ENCODE data around the gene MRAP2. TPM values are rescaled to one million over a fixed set of nuclear protein-coding genes. Genes with fewer than 3 reads are reported as not detected.

Gene MRAP2
- polyA plus RNA-seq, 4 donors = 0.67 to 6.9 (median 1.5) TPM

DNA sequence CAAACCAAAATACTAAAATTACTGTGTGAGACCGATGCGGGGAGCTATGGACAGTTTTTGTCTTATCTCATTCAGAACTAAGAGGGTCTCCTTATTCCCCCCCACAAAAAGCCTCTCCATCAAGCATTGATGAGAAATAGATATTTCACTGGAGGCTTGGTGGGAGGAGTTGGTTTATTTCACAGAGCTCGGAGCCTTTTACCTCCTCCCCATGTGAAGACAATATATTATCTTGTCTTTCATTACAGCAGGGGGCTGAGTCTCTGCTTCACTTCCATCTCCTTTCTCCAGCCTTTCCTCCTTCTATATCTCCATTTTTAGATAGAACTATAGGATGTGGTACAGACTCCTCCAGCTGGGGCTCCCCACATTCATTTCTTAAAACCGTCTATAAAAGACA lies 29.9 kb upstream of the MRAP2 start:
- no peaks in the 10 kb centered on the region for H3K36me3 ChIP-seq (ENCODE audit: control insufficient read depth in 3 of 3, insufficient read depth in 2 of 3, low read depth in 1 of 3, low read length in 3 of 3)
- FAIRE-seq (no peak), DNase-seq (no peak)
- no peak overlapping the region for H3K4me3 ChIP-seq (ENCODE audit: low read depth in 1 of 3, low read length in 3 of 3)
- 78 to 90% (median 82%) methylated on average over 4 of the region's 4 CpGs for WGBS, 3 donors
- H3K27ac ChIP-seq (ENCODE audit: low read depth in 1 of 3, low read length in 2 of 3) = no peak overlapping the region
- H3K4me1 ChIP-seq (ENCODE audit: control insufficient read depth in 3 of 3, insufficient read depth in 2 of 3, low read depth in 1 of 3, low read length in 2 of 3) = no peaks in the 10 kb centered on the region
- H3K9me3 ChIP-seq (ENCODE audit: control insufficient read depth in 2 of 2, insufficient read depth in 1 of 2, low read depth in 1 of 2, low read length in 1 of 2) = no peaks in the 10 kb centered on the region
- no peaks in the 10 kb centered on the region for H3K27me3 ChIP-seq (ENCODE audit: control insufficient read depth in 3 of 3, insufficient read depth in 3 of 3, low read length in 3 of 3)

GRCh38 chr6:84007871-84008270 lies 25.7 kb upstream of the MRAP2 start:
- H3K4me3 ChIP-seq (ENCODE audit: low read depth in 1 of 3, low read length in 3 of 3) = no peak overlapping the region
- no peak overlapping the region for H3K27ac ChIP-seq (ENCODE audit: low read depth in 1 of 3, low read length in 2 of 3)
- 73 to 77% (median 74%) methylated on average over 5 of the region's 5 CpGs for WGBS, 3 donors
- FAIRE-seq (no peak), DNase-seq (no peak)
- H3K9me3 ChIP-seq (ENCODE audit: control insufficient read depth in 2 of 2, insufficient read depth in 1 of 2, low read depth in 1 of 2, low read length in 1 of 2) = no peaks in the 10 kb centered on the region
- no peaks in the 10 kb centered on the region for H3K4me1 ChIP-seq (ENCODE audit: control insufficient read depth in 3 of 3, insufficient read depth in 2 of 3, low read depth in 1 of 3, low read length in 2 of 3)
- H3K36me3 ChIP-seq (ENCODE audit: control insufficient read depth in 3 of 3, insufficient read depth in 2 of 3, low read depth in 1 of 3, low read length in 3 of 3) = no peaks in the 10 kb centered on the region
- no peaks in the 10 kb centered on the region for H3K27me3 ChIP-seq (ENCODE audit: control insufficient read depth in 3 of 3, insufficient read depth in 3 of 3, low read length in 3 of 3)

DNA sequence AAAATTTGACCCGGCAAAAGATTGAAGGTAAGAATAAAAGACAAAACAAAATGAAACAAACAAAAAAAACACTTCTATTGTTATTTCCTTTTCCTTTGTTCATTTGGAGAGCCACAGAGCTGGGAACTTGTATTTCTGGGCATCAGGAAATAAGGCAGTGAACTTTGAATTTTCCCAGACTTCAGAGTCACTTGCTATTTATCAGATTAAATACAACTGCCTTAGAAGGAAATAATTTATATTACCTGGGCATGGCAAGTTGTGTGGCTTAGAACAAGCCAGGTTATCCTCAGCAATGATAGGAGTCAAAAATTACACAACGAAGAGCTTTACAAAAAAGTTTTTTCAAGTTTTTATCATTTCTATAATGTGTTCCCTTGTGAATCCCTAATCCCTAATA lies 20.2 kb upstream of the MRAP2 start:
- Histone ChIP-seq H3K27ac (ENCODE audit: low read depth in 1 of 3, low read length in 2 of 3) (peak overlapping the region in 1 of 3 donors; percentile 16), H3K9me3 (ENCODE audit: control insufficient read depth in 2 of 2, insufficient read depth in 1 of 2, low read depth in 1 of 2, low read length in 1 of 2) (no peaks in the 10 kb centered on the region), H3K36me3 (ENCODE audit: control insufficient read depth in 3 of 3, insufficient read depth in 2 of 3, low read depth in 1 of 3, low read length in 3 of 3) (no peaks in the 10 kb centered on the region), H3K4me3 (ENCODE audit: low read depth in 1 of 3, low read length in 3 of 3) (no peak overlapping the region), H3K4me1 (ENCODE audit: control insufficient read depth in 3 of 3, insufficient read depth in 2 of 3, low read depth in 1 of 3, low read length in 2 of 3) (no peaks in the 10 kb centered on the region), H3K27me3 (ENCODE audit: control insufficient read depth in 3 of 3, insufficient read depth in 3 of 3, low read length in 3 of 3) (no peaks in the 10 kb centered on the region)
- WGBS, 3 donors = 21 to 57% (median 31%) methylated on average over 2 of the region's 2 CpGs
- DNase-seq (peak; percentile 23 to 84), FAIRE-seq (no peak)

- Histone ChIP-seq H3K27ac (ENCODE audit: low read depth in 1 of 3, low read length in 2 of 3) (peak overlapping the region in 1 of 3 donors; percentile 16), H3K9me3 (ENCODE audit: control insufficient read depth in 2 of 2, insufficient read depth in 1 of 2, low read depth in 1 of 2, low read length in 1 of 2) (no peaks in the 10 kb centered on the region), H3K4me3 (ENCODE audit: low read depth in 1 of 3, low read length in 3 of 3) (no peak overlapping the region), H3K4me1 (ENCODE audit: control insufficient read depth in 3 of 3, insufficient read depth in 2 of 3, low read depth in 1 of 3, low read length in 2 of 3) (no peaks in the 10 kb centered on the region), H3K36me3 (ENCODE audit: control insufficient read depth in 3 of 3, insufficient read depth in 2 of 3, low read depth in 1 of 3, low read length in 3 of 3) (no peaks in the 10 kb centered on the region), H3K27me3 (ENCODE audit: control insufficient read depth in 3 of 3, insufficient read depth in 3 of 3, low read length in 3 of 3) (no peaks in the 10 kb centered on the region)
- DNase-seq (no peak), FAIRE-seq (no peak)
- WGBS, 3 donors = 27 to 50% (median 28%) methylated on average over 3 of the region's 3 CpGs
Observed at GRCh38 chr6:84013931-84014330, 19.6 kb upstream of the MRAP2 start.

DNA sequence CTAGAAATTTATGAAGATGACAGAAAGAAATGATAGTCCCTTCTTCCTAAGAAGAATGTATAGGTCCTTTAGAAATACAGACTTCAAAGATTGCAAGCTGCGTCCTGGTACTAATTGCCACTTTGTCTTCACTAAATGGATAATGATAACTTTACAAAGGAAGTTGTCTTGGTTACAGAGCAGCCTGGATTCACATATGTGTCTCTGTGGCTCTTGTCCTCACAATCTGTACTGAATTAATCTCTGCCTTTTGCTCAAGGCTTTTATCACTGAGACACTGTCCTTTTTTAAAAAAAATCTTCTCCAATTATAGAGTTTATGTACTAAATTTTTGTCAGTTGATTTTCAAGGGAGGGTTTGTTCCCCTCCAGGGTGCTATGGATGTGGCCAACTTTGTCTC lies 17.5 kb upstream of the MRAP2 start:
- no peaks in the 10 kb centered on the region for H3K4me1 ChIP-seq (ENCODE audit: control insufficient read depth in 3 of 3, insufficient read depth in 2 of 3, low read depth in 1 of 3, low read length in 2 of 3)
- DNase-seq (no peak), FAIRE-seq (no peak)
- H3K4me3 ChIP-seq (ENCODE audit: low read depth in 1 of 3, low read length in 3 of 3) = no peak overlapping the region
- 74 to 96% (median 87%) methylated on average over 1 of the region's 1 CpG for WGBS, 3 donors
- H3K9me3 ChIP-seq (ENCODE audit: control insufficient read depth in 2 of 2, insufficient read depth in 1 of 2, low read depth in 1 of 2, low read length in 1 of 2) = no peaks in the 10 kb centered on the region
- no peaks in the 10 kb centered on the region for H3K27me3 ChIP-seq (ENCODE audit: control insufficient read depth in 3 of 3, insufficient read depth in 3 of 3, low read length in 3 of 3)
- no peak overlapping the region for H3K27ac ChIP-seq (ENCODE audit: low read depth in 1 of 3, low read length in 2 of 3)
- H3K36me3 ChIP-seq (ENCODE audit: control insufficient read depth in 3 of 3, insufficient read depth in 2 of 3, low read depth in 1 of 3, low read length in 3 of 3) = no peaks in the 10 kb centered on the region

DNA sequence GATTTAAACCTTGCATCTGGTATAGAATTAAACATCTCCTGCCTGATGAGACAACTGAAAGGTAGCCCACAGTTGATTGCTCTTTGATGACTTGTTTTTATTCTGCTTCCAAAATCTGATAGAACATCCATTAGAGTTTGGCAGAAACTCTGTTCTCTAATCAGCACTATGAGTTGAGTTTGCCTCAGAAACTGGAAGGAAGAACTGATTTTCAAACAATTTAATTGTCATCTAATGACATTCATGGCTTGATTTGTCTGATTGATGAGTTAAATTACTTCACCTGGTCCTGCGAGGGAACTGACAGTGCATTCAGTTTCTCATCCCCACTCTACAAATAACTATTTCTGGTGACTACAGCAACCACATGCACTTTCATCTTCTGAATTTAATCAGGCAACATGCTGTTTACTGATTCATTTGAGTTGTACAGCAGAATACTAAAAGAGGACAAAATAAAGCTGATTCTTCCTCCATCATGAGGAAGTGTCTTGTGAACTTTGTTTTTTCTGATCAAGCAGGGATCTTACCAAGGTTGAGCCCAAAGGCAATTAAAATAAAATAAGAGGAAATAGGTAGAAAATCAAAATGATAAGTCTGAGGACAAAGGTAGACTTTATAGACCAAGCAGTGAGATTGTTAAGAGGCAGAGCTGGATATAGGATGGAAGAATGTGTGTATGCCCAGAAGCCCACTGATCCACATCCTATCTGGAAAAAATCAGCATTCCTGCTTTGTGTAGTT lies 15.7 kb upstream of the MRAP2 start:
- 10 to 63% (median 17%) methylated on average over 1 of the region's 1 CpG for WGBS, 3 donors
- FAIRE-seq = no peak

DNA sequence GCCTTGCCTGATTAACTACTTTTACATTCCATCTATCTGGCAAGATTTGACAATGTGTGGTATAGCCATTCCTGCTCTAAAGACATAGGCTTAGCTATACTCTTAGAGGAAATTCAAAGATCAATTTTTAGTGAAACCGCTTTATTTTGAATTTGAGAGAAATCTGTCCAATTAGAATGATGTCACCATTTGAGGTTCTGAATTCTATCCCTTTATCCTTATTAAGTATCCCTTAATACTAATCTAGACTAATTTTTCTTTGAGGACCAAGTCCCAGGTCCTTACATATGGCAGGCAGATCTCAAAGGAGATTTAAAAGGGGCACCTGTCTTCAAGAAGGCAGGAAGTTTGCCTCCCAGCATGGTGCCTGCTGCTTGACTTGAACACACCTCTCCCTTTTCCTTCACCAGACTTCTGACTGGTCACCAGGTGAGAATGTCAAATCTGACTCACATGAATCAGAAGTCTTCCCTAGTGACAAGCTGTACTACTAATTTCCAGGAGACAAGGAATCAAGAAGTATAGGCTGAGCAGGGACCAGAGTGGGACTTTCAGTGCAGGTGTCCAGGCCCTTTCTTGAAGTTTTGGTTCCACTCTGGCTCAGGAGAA lies 15.0 kb upstream of the MRAP2 start:
- Histone ChIP-seq H3K4me3 (ENCODE audit: low read depth in 1 of 3, low read length in 3 of 3) (no peak overlapping the region), H3K27me3 (ENCODE audit: control insufficient read depth in 3 of 3, insufficient read depth in 3 of 3, low read length in 3 of 3) (no peaks in the 10 kb centered on the region), H3K27ac (ENCODE audit: low read depth in 1 of 3, low read length in 2 of 3) (no peak overlapping the region), H3K4me1 (ENCODE audit: control insufficient read depth in 3 of 3, insufficient read depth in 2 of 3, low read depth in 1 of 3, low read length in 2 of 3) (no peaks in the 10 kb centered on the region), H3K36me3 (ENCODE audit: control insufficient read depth in 3 of 3, insufficient read depth in 2 of 3, low read depth in 1 of 3, low read length in 3 of 3) (no peaks in the 10 kb centered on the region), H3K9me3 (ENCODE audit: control insufficient read depth in 2 of 2, insufficient read depth in 1 of 2, low read depth in 1 of 2, low read length in 1 of 2) (no peaks in the 10 kb centered on the region)
- WGBS, 3 donors = 94 to 97% (median 96%) methylated on average over 1 of the region's 1 CpG
- DNase-seq (peak in 1 of 2 donors; percentile 45), FAIRE-seq (no peak)

More for the DNA sequence above, 15.7 kb upstream of the MRAP2 start:
- no peaks in the 10 kb centered on the region for H3K4me1 ChIP-seq (ENCODE audit: control insufficient read depth in 3 of 3, insufficient read depth in 2 of 3, low read depth in 1 of 3, low read length in 2 of 3)
- H3K27me3 ChIP-seq (ENCODE audit: control insufficient read depth in 3 of 3, insufficient read depth in 3 of 3, low read length in 3 of 3) = no peaks in the 10 kb centered on the region
- peak; percentile 12 to 60 for DNase-seq
- no peaks in the 10 kb centered on the region for H3K9me3 ChIP-seq (ENCODE audit: control insufficient read depth in 2 of 2, insufficient read depth in 1 of 2, low read depth in 1 of 2, low read length in 1 of 2)
- no peaks in the 10 kb centered on the region for H3K36me3 ChIP-seq (ENCODE audit: control insufficient read depth in 3 of 3, insufficient read depth in 2 of 3, low read depth in 1 of 3, low read length in 3 of 3)
- no peak overlapping the region for H3K27ac ChIP-seq (ENCODE audit: low read depth in 1 of 3, low read length in 2 of 3)
- no peak overlapping the region for H3K4me3 ChIP-seq (ENCODE audit: low read depth in 1 of 3, low read length in 3 of 3)

- no peak for DNase-seq
- 31 to 67% (median 54%) methylated on average over 16 to 27 of the region's 28 CpGs for WGBS, 3 donors
- H3K27ac ChIP-seq (ENCODE audit: low read depth in 1 of 3, low read length in 2 of 3) = no peak overlapping the region
Observed at GRCh38 chr6:84019141-84019841, 14.3 kb upstream of the MRAP2 start.

More at GRCh38 chr6:84019141-84019841, 14.3 kb upstream of the MRAP2 start:
- Histone ChIP-seq H3K4me1 (ENCODE audit: control insufficient read depth in 3 of 3, insufficient read depth in 2 of 3, low read depth in 1 of 3, low read length in 2 of 3) (no peaks in the 10 kb centered on the region), H3K27me3 (ENCODE audit: control insufficient read depth in 3 of 3, insufficient read depth in 3 of 3, low read length in 3 of 3) (no peaks in the 10 kb centered on the region), H3K9me3 (ENCODE audit: control insufficient read depth in 2 of 2, insufficient read depth in 1 of 2, low read depth in 1 of 2, low read length in 1 of 2) (no peaks in the 10 kb centered on the region), H3K4me3 (ENCODE audit: low read depth in 1 of 3, low read length in 3 of 3) (no peak overlapping the region), H3K36me3 (ENCODE audit: control insufficient read depth in 3 of 3, insufficient read depth in 2 of 3, low read depth in 1 of 3, low read length in 3 of 3) (no peaks in the 10 kb centered on the region)
- FAIRE-seq = no peak

Measured in small intestine (tissue), 7 donors.